ENCODE results near the gene NMT1. TPM values are rescaled to one million over a fixed set of nuclear protein-coding genes. Genes with fewer than 3 reads are reported as not detected.
A peak's percentile ranks its signal among the peaks of the same experiment; 100 is the strongest.

Gene NMT1
- total and polyA plus RNA-seq, 2 of the 13 experiments (the other 11 are each of a cell fraction or from before 2014, with no cell fraction given), result 75.7 to 142 TPM

DNA sequence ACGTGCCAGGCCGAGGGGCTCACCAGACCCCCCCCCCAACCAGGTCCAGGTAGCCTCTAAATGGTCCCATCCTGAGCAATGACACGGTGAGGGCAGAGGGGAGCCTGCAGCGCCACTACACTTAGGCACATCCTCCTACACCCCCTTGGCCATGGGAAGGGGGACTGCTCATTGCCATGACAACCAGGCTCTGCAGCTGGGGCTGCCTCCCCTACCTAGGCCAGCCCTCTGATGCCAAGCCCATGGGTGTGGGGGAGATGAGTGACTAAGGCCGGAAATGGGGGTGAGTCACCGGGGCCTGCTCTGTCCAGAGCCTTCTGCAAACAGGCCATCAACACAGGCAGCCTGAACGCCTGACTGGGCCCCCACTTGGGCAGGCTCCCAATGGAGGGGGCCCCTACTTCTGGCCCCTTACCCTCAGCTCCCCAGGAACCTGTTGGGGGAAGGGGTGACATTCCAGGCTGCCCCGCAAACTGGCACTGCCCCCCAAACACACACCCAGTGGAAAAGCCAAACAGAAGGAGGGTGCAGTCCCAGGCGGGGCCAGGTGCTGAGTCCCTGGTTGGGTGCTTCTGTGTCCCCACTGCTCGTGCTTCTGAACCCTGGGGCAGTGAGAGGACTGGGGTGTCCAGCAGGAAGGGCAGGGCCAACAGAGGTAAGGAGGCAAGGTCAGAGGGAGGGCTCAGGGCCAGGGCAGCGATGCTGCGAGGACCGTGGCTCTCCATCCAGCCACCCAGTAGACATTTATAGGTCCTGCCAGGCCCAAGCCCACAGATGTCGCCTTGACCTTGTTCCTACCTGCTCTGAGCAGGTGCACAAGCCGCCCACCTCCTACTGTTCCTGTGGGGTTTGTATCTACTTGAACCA lies 63.0 kb downstream of the NMT1 start (continued):
- TF ChIP-seq, protein P1, sequence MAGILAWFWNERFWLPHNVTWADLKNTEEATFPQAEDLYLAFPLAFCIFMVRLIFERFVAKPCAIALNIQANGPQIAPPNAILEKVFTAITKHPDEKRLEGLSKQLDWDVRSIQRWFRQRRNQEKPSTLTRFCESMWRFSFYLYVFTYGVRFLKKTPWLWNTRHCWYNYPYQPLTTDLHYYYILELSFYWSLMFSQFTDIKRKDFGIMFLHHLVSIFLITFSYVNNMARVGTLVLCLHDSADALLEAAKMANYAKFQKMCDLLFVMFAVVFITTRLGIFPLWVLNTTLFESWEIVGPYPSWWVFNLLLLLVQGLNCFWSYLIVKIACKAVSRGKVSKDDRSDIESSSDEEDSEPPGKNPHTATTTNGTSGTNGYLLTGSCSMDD (CRISPR knock-in tag; IDR thresholded peaks at IDR 0.05), result no peak
- TF ChIP-seq ZBTB7B (CRISPR knock-in tag; IDR thresholded peaks at IDR 0.05) (peak; percentile 73; the same call in 1 of the 2 replicates), NCOA1 (CRISPR knock-in tag; IDR thresholded peaks at IDR 0.05) (no peak), PTBP1 (IDR thresholded peaks at IDR 0.05; ENCODE audit: low read depth, low read length, poor library complexity, severe bottlenecking) (peak; percentile 66), HDAC6 (IDR thresholded peaks at IDR 0.05; ENCODE audit: low read depth, low read length) (no peak), SOX13 (IDR thresholded peaks at IDR 0.05) (no peak), SOX13 (CRISPR knock-in tag; conservative IDR thresholded peaks at IDR 0.05 in 1 of 2, IDR thresholded peaks at IDR 0.05 in 1 of 2) (peak in 1 of 2 experiments; percentile 31; a peak in 1 of 4 replicates), ZFX (CRISPR knock-in tag; IDR thresholded peaks at IDR 0.05; ENCODE audit: low read depth) (peak; percentile 92), FOXA1 (IDR thresholded peaks at IDR 0.05) (no peak), FOXA1 (CRISPR knock-in tag; IDR thresholded peaks at IDR 0.05) (peak; percentile 77), FOXP1 (IDR thresholded peaks at IDR 0.05) (no peak), FOXP1 (CRISPR knock-in tag; IDR thresholded peaks at IDR 0.05) (no peak), SMARCC2 (IDR thresholded peaks at IDR 0.05) (no peak)
- TF ChIP-seq, protein P2, sequence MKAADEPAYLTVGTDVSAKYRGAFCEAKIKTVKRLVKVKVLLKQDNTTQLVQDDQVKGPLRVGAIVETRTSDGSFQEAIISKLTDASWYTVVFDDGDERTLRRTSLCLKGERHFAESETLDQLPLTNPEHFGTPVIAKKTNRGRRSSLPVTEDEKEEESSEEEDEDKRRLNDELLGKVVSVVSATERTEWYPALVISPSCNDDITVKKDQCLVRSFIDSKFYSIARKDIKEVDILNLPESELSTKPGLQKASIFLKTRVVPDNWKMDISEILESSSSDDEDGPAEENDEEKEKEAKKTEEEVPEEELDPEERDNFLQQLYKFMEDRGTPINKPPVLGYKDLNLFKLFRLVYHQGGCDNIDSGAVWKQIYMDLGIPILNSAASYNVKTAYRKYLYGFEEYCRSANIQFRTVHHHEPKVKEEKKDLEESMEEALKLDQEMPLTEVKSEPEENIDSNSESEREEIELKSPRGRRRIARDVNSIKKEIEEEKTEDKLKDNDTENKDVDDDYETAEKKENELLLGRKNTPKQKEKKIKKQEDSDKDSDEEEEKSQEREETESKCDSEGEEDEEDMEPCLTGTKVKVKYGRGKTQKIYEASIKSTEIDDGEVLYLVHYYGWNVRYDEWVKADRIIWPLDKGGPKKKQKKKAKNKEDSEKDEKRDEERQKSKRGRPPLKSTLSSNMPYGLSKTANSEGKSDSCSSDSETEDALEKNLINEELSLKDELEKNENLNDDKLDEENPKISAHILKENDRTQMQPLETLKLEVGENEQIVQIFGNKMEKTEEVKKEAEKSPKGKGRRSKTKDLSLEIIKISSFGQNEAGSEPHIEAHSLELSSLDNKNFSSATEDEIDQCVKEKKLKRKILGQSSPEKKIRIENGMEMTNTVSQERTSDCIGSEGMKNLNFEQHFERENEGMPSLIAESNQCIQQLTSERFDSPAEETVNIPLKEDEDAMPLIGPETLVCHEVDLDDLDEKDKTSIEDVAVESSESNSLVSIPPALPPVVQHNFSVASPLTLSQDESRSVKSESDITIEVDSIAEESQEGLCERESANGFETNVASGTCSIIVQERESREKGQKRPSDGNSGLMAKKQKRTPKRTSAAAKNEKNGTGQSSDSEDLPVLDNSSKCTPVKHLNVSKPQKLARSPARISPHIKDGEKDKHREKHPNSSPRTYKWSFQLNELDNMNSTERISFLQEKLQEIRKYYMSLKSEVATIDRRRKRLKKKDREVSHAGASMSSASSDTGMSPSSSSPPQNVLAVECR (CRISPR knock-in tag; IDR thresholded peaks at IDR 0.05; ENCODE audit: borderline replicate concordance), result peak; percentile 2; the same call in 1 of the 2 replicates
- TF ChIP-seq, protein P3, sequence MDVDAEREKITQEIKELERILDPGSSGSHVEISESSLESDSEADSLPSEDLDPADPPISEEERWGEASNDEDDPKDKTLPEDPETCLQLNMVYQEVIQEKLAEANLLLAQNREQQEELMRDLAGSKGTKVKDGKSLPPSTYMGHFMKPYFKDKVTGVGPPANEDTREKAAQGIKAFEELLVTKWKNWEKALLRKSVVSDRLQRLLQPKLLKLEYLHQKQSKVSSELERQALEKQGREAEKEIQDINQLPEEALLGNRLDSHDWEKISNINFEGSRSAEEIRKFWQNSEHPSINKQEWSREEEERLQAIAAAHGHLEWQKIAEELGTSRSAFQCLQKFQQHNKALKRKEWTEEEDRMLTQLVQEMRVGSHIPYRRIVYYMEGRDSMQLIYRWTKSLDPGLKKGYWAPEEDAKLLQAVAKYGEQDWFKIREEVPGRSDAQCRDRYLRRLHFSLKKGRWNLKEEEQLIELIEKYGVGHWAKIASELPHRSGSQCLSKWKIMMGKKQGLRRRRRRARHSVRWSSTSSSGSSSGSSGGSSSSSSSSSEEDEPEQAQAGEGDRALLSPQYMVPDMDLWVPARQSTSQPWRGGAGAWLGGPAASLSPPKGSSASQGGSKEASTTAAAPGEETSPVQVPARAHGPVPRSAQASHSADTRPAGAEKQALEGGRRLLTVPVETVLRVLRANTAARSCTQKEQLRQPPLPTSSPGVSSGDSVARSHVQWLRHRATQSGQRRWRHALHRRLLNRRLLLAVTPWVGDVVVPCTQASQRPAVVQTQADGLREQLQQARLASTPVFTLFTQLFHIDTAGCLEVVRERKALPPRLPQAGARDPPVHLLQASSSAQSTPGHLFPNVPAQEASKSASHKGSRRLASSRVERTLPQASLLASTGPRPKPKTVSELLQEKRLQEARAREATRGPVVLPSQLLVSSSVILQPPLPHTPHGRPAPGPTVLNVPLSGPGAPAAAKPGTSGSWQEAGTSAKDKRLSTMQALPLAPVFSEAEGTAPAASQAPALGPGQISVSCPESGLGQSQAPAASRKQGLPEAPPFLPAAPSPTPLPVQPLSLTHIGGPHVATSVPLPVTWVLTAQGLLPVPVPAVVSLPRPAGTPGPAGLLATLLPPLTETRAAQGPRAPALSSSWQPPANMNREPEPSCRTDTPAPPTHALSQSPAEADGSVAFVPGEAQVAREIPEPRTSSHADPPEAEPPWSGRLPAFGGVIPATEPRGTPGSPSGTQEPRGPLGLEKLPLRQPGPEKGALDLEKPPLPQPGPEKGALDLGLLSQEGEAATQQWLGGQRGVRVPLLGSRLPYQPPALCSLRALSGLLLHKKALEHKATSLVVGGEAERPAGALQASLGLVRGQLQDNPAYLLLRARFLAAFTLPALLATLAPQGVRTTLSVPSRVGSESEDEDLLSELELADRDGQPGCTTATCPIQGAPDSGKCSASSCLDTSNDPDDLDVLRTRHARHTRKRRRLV (CRISPR knock-in tag; IDR thresholded peaks at IDR 0.05), result peak; percentile 28; the same call in 1 of the 2 replicates
- TF ChIP-seq, protein P4, sequence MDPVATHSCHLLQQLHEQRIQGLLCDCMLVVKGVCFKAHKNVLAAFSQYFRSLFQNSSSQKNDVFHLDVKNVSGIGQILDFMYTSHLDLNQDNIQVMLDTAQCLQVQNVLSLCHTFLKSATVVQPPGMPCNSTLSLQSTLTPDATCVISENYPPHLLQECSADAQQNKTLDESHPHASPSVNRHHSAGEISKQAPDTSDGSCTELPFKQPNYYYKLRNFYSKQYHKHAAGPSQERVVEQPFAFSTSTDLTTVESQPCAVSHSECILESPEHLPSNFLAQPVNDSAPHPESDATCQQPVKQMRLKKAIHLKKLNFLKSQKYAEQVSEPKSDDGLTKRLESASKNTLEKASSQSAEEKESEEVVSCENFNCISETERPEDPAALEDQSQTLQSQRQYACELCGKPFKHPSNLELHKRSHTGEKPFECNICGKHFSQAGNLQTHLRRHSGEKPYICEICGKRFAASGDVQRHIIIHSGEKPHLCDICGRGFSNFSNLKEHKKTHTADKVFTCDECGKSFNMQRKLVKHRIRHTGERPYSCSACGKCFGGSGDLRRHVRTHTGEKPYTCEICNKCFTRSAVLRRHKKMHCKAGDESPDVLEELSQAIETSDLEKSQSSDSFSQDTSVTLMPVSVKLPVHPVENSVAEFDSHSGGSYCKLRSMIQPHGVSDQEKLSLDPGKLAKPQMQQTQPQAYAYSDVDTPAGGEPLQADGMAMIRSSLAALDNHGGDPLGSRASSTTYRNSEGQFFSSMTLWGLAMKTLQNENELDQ (CRISPR knock-in tag; IDR thresholded peaks at IDR 0.05; ENCODE audit: borderline replicate concordance), result no peak

Measured in HepG2 (cell line).